ENCODE measurements around the gene DPCD. TPM values are rescaled to one million over a fixed set of nuclear protein-coding genes. Genes with fewer than 3 reads are reported as not detected.
"Not testable (repeated sequence)": the region's sequence is repeated elsewhere in the genome, so short reads cannot be mapped to it uniquely, and the experiment has no call there.

DPCD gene
- total RNA-seq, 2 experiments from 2014 or later = 3.7 to 4.2 TPM

DNA sequence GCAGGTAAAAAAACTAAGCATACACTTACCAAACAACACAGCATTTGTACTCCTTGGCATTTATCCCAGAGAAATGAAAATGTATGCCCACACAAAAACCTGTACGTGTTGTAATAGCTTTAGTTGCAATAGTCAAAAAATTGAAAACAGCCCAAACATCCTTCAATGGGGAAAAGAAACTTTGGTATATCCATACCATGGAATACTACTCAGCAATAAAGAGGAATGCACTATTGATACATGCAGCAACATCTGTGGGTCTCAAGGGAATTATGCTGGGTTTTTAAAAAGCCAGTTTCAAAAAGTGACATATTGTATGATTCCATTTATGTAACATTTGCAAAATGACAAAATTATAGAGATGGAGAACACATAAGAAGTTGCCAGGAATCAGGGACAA lies 35.4 kb downstream of the DPCD start:
- ATAC-seq (no peak), DNase-seq (no peak)
- H3K4me3 Mint-ChIP-seq = no peak overlapping the region
- CTCF ChIA-PET = interaction anchor here (1.0 to 1.9 kb wide), 2 partner anchors 21 to 158 kb away, joined by 3 to 6 read pairs; no protein-coding TSS in a partner anchor
- no peaks in the 10 kb centered on the region for H3K27me3 Mint-ChIP-seq
- no peak overlapping the region for H3K27ac Mint-ChIP-seq
- H3K9me3 Mint-ChIP-seq (ENCODE audit: low read depth) = no peaks in the 10 kb centered on the region
- H3K4me1 Mint-ChIP-seq = no peaks in the 10 kb centered on the region
- H3K36me3 Mint-ChIP-seq = peaks cover 10% of the 10 kb centered on the region

DNA sequence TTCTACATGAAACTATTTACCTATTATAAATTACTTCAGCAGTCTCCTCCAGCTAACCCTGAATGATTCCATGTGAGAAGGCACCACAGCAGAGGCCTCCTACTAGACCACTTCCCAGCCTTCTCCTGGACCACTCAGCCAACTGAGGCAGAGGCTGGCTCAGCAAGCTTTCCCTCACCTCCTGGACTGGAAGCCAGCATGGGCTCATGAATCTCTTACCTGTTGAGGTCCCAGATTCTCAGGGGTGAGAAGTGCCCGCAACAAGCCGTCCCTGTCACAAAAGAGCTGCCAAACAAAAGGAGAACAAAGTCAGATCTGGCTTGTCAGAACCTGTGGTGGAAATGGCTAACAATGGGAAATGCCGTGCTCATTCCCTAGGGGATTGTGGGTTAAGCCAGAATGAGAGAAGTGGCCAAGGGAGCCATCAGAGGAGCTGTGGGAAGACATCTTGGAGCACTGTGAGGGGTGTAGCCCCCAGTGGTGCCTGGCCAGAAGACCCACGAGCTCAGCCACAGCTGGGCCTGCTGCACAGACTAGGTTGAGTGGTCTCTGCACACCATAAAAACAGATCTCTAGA lies 36.5 kb downstream of the DPCD start:
- DNase-seq (no peak), ATAC-seq (no peak)
- CTCF ChIA-PET = no interaction called here
- peaks cover 10% of the 10 kb centered on the region for H3K36me3 Mint-ChIP-seq
- H3K4me3 Mint-ChIP-seq = no peak overlapping the region
- H3K9me3 Mint-ChIP-seq (ENCODE audit: low read depth) = no peaks in the 10 kb centered on the region
- no peaks in the 10 kb centered on the region for H3K27me3 Mint-ChIP-seq
- H3K4me1 Mint-ChIP-seq = no peaks in the 10 kb centered on the region
- H3K27ac Mint-ChIP-seq = no peak overlapping the region

DNA sequence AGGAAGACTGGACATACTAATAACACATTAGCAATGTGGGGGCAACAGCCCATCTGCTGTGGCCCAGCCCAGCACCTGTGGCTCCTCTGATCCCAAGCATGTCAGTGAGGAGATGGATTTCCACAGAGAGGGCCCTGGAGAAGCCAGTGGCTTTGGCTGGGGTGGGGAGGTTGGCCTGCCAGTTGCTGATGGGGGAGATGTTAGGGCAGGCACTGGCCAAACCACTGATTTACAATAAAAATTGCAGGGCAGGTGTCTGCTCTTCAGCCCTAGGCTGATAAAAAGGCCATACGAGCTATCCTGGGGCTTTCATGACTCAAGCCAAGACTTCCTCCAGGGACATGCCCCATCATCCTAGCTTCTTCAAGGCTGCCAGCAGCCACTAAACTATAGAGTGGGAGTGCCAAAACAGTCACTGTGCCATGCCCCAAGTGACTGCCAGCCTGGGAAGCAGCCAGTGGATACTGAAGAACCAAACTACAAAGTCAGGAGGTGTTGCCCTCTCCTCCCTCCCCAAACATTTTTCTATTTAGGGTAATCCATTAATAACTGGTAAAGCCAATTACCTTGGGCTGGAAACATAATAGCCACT lies 37.8 kb downstream of the DPCD start:
- Mint-ChIP-seq H3K4me3 (no peak overlapping the region), H3K4me1 (no peaks in the 10 kb centered on the region), H3K27ac (peak overlapping the region; percentile 18), H3K9me3 (ENCODE audit: low read depth) (no peaks in the 10 kb centered on the region), H3K27me3 (no peaks in the 10 kb centered on the region), H3K36me3 (peaks cover 7% of the 10 kb centered on the region)
- no peak for ATAC-seq
- CTCF ChIA-PET = no interaction called here
- DNase-seq = no peak

DNA sequence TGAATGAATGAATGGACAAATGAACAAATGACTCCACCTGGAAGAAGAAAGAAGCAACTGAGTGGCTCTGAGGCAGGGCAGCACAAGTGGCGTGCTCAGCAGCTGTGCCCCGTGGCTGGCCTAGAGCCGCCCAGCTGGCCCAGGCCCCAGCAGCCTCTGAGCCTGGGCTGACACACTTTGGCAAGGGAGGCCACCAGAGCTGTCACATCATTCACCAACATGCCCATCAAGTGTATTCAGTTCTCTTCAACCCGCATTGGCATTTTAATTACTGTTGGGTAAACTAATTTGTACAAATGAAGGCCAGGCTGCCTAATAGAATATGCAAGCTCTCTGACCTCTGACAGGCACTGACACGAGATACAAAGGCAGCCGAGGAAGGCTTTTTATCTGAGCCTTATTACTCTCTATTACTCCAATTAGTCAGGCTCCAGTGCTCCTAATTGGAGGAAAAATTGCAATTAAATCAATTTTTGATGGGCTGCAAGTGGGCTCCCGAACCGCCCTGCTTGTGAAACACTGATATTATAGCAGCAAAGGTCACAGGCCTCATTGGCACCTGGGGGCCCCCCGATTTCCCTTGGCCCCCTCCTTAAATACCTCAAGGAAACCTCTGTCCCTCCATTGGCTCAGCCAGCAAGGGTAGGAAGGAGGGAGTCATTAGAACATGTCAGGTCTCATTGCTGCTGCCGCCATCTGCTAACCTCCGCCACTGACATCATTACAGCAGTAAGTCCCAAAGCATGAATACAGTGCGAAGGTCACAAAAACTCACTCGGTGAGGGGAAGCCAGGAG lies 41.9 kb downstream of the DPCD start:
- no peak overlapping the region for H3K4me3 Mint-ChIP-seq
- no peak overlapping the region for H3K27ac Mint-ChIP-seq
- peaks cover 1% of the 10 kb centered on the region for H3K36me3 Mint-ChIP-seq
- no peaks in the 10 kb centered on the region for H3K27me3 Mint-ChIP-seq
- ATAC-seq (no peak), DNase-seq (no peak)
- CTCF ChIA-PET = no interaction called here
- no peaks in the 10 kb centered on the region for H3K9me3 Mint-ChIP-seq (ENCODE audit: low read depth)
- no peaks in the 10 kb centered on the region for H3K4me1 Mint-ChIP-seq

DNA sequence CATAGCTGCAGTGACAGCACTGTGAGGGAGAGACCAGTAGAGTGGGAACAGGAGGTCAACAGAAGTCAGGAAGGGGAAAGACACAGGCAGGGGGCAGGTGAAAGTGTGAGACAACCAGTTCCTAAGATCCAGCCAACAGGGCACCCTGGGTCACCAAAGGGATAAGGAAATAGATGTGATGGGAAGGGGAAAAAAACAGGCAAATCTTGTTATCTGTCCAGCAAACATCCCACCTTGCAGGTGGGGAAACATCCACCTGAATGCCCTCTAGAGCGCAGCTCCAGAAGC lies 42.5 kb downstream of the DPCD start:
- no peak overlapping the region for H3K4me3 Mint-ChIP-seq
- peaks cover 2% of the 10 kb centered on the region for H3K36me3 Mint-ChIP-seq
- CTCF ChIA-PET = no interaction called here
- no peaks in the 10 kb centered on the region for H3K9me3 Mint-ChIP-seq (ENCODE audit: low read depth)
- DNase-seq (no peak), ATAC-seq (no peak)
- no peaks in the 10 kb centered on the region for H3K4me1 Mint-ChIP-seq
- no peak overlapping the region for H3K27ac Mint-ChIP-seq
- H3K27me3 Mint-ChIP-seq = no peaks in the 10 kb centered on the region

DNA sequence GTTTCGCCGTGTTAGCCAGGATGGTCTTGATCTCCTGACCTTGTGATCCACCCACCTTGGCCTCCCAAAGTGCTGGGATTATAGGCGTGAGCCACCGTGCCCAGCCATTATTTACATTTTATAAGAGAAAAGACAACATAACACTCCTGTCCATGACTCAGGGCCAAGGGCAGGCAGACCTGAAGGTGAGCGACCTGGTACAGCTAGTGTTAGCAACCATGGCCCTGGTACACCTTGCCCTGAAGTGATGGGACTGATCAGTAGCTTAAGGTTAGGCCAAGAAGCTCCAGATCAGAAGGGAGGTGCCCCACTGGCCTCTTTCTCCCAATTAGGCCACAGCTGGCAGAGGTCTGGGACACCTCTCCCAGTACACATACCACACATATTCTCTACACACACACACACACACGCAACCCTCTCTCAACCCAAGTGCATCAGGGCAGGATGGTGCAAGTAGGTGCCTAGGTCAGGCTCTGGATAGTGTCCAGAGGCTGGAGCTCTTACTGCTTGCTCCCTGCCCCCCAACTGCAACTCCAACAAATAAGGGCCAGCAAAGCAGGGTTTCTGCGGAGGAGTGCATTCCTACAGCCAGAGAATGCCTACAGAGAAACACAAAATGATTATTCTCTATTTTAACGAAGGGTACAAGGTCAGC lies 43.8 kb downstream of the DPCD start:
- H3K27ac Mint-ChIP-seq = no peak overlapping the region
- DNase-seq (no peak), ATAC-seq (no peak)
- no peaks in the 10 kb centered on the region for H3K9me3 Mint-ChIP-seq (ENCODE audit: low read depth)
- CTCF ChIA-PET = no interaction called here
- H3K36me3 Mint-ChIP-seq = peaks cover 6% of the 10 kb centered on the region
- H3K27me3 Mint-ChIP-seq = no peaks in the 10 kb centered on the region
- no peak overlapping the region for H3K4me3 Mint-ChIP-seq
- H3K4me1 Mint-ChIP-seq = no peaks in the 10 kb centered on the region

DNA sequence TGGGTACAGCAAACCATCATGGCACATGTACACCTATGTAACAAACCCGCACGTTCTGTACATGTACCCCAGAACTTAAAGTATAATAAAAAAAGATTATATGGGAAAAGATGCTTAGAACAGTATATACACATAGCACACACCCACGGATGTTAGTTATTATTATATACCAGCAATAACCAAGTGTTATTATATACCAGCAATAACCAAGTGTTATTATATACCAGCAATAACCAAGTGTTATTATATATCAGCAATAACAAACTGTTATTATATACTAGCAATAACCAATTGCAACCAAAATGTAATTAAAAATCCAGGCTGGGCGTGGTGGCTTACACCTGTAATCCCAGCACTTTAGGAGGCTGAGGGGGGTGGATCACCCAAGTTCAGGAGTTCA lies 45.4 kb downstream of the DPCD start:
- H3K4me3 Mint-ChIP-seq; H3K27ac Mint-ChIP-seq; H3K27me3 Mint-ChIP-seq; H3K4me1 Mint-ChIP-seq; DNase-seq; ATAC-seq; CTCF ChIA-PET; H3K9me3 Mint-ChIP-seq (ENCODE audit: low read depth): not testable (repeated sequence)
- H3K36me3 Mint-ChIP-seq = peaks cover 14% of the 10 kb centered on the region

DNA sequence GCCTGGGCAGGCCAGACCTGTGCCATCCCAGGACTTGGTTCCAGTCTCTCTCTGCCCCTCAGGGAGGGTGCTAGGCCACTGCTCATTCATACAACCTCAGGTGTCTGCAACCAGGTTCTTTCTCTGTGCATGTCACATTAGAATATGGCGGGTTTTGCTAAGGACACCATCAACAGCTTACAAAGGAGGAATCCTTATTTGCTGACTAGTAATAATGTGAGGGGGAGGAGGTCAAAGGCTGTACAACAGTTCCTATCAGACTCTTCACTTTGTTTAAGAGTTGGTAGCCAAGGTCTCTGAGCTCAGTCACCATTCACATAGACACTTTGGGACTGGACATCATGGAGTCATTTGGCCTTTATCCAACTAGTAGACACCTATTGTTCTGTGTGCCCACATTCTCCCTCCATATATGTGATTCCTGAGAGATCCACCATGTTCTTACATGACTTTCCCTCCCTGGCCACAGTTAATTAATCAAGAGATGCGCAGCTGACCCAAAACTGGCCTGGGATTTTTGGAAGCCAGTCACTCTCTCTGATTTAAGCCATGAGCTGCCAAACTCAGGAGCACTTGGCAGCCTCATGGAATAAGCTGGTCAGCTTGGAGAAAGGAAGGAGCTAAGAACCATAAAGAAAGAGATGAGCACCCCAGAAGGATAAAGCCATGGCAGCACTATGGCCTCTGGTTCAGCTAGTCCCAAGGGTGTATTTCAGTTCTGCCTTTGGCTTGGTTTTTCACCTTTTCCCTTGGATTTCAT lies 51.2 kb downstream of the DPCD start:
- CTCF ChIA-PET = interaction anchor here (0.7 to 1.2 kb wide), 2 partner anchors 10 to 425 kb away, joined by 3 read pairs; no protein-coding TSS in a partner anchor
- no peaks in the 10 kb centered on the region for H3K4me1 Mint-ChIP-seq
- ATAC-seq (no peak), DNase-seq (no peak)
- H3K27me3 Mint-ChIP-seq = no peaks in the 10 kb centered on the region
- H3K27ac Mint-ChIP-seq = no peak overlapping the region
- H3K4me3 Mint-ChIP-seq = no peak overlapping the region
- H3K9me3 Mint-ChIP-seq (ENCODE audit: low read depth) = no peaks in the 10 kb centered on the region
- peaks cover 24% of the 10 kb centered on the region for H3K36me3 Mint-ChIP-seq

DNA sequence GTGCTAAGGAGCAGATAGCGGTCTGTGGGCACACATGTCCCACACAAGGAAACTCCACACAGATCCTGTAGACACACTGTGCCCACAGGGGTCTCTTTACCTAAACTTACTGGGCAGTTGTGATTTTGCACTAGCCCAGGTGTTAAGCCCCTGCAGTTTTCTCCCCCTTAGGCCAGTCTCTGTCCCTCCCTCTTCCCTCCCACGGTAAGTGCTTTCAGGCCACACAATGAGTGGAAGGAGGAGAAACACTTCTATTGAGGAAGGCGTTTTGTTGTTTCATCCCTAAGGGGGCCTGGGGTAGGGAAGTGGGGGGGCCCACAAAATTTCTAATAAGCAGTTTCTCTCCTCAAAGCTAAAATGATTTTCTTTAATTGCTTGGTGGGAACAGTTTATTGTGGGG lies 55.4 kb downstream of the DPCD start:
- H3K4me3 Mint-ChIP-seq = no peak overlapping the region
- ATAC-seq = no peak
- H3K4me1 Mint-ChIP-seq = no peaks in the 10 kb centered on the region
- H3K9me3 Mint-ChIP-seq (ENCODE audit: low read depth) = no peaks in the 10 kb centered on the region
- DNase-seq = no peak
- no peak overlapping the region for H3K27ac Mint-ChIP-seq
- peaks cover 17% of the 10 kb centered on the region for H3K36me3 Mint-ChIP-seq
- H3K27me3 Mint-ChIP-seq = no peaks in the 10 kb centered on the region
- CTCF ChIA-PET = no interaction called here

DNA sequence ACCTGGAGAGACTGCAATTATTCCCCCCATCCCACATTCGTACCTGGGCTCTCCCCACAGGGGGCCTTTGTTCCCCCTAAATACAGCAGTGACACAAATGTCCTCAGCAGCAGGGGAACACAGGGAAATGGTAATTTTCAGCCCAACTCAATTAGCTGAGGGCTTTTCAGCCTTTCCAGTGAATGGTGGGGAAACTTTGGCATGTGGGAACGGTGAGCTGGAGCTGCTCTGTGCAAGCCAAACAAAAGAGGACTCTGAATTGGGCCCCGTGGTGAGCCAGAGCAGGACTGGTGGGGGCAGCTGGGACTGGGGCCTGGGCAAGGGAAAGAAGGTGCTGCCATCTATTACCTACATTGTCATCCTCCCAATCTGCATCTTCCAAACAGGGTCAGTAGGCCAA lies 55.9 kb downstream of the DPCD start:
- no peak for ATAC-seq
- no peaks in the 10 kb centered on the region for H3K4me1 Mint-ChIP-seq
- H3K27me3 Mint-ChIP-seq = no peaks in the 10 kb centered on the region
- no peak overlapping the region for H3K27ac Mint-ChIP-seq
- H3K36me3 Mint-ChIP-seq = peaks cover 19% of the 10 kb centered on the region
- no peak overlapping the region for H3K4me3 Mint-ChIP-seq
- DNase-seq = no peak
- CTCF ChIA-PET = no interaction called here
- H3K9me3 Mint-ChIP-seq (ENCODE audit: low read depth) = no peaks in the 10 kb centered on the region

DNA sequence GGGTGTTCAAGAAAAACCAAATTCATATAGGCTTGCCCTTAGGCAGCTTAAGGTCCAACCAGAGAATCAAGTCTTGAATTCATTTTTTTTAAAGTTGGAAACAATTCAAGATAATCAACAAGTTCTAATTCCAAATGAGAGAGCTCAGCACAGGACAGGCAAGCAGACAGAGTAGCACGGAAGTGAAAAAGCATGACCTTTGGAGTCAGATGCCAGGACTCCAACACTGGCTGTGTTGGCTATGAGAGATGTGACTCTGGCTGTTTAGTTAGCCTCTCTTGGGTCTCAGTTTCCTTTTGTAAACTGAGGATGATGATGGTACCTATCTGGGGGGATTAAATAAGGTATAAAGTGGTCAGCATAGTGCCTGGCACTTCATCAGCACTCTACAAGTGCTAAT lies 57.5 kb downstream of the DPCD start:
- ATAC-seq (no peak), DNase-seq (no peak)
- CTCF ChIA-PET = no interaction called here
- Mint-ChIP-seq H3K27ac (no peak overlapping the region), H3K27me3 (no peaks in the 10 kb centered on the region), H3K9me3 (ENCODE audit: low read depth) (no peaks in the 10 kb centered on the region), H3K4me3 (no peak overlapping the region), H3K36me3 (peaks cover 16% of the 10 kb centered on the region), H3K4me1 (no peaks in the 10 kb centered on the region)

DNA sequence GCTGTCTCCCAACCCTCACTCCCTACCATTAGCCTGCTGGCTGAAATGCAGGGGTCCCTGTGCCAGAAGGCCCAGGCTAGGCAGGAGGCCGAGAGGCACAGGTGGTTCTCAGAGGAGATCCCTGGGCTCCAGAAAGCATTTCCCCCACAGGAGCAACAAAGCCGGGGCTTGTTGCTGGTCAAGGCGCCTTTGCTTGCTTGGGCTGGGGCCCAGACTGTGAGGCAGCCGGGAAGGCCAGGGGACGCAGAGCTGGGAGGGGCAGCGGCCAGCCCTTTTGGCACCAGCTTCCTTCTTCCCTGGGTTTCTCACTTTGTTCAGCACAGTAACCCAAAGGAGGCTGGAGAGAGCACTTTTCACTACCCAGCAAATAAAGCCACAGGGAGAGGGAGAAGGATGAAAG lies 58.2 kb downstream of the DPCD start:
- Mint-ChIP-seq H3K4me3 (no peak overlapping the region), H3K4me1 (no peaks in the 10 kb centered on the region), H3K27me3 (no peaks in the 10 kb centered on the region), H3K36me3 (peaks cover 13% of the 10 kb centered on the region), H3K27ac (no peak overlapping the region), H3K9me3 (ENCODE audit: low read depth) (no peaks in the 10 kb centered on the region)
- no peak for DNase-seq
- CTCF ChIA-PET = no interaction called here
- ATAC-seq = no peak

DNA sequence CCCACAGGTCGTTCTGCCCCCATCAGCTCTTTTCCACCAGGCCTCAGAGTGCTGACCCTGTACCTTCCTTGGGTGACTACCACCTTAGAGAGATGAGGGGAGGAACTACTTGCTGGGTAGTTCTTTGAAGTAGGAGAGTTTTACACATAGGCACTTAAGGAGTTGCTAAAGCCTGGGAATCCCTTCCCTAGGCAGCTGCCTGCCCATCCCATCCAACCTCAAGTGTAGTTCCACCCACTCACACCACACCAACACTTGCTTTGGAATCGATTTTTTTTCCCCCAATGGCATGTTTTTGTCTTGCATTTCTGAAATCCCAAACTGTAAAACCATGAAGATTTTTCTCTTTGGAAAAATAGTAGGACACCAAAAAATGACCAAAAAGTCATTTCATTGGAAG lies 59.1 kb downstream of the DPCD start:
- DNase-seq (no peak), ATAC-seq (no peak)
- Mint-ChIP-seq H3K4me1 (no peaks in the 10 kb centered on the region), H3K27me3 (no peaks in the 10 kb centered on the region), H3K36me3 (peaks cover 10% of the 10 kb centered on the region), H3K9me3 (ENCODE audit: low read depth) (no peaks in the 10 kb centered on the region), H3K4me3 (no peak overlapping the region), H3K27ac (no peak overlapping the region)
- CTCF ChIA-PET = no interaction called here

All from activated CD8-positive, alpha-beta memory T cell treated with anti-CD3 and anti-CD28 coated beads, Interleukin-2, amount 10 ng/mL, durations not matched to agents 7 days and 5 days (primary cell).